Activated CD4-positive, alpha-beta T cell treated with anti-CD3 and anti-CD28 coated beads, Interleukin-2, Interleukin-6, amounts not matched to agents 100 ng/mL and 50 ng/mL, durations not matched to agents 16 hours and 8 hours (primary cell): ENCODE data around the gene RABGAP1L.
"Not testable (repeated sequence)": the region's sequence is repeated elsewhere in the genome, so short reads cannot be mapped to it uniquely, and the experiment has no call there.

Source experiments
- DNase-seq: peaks from one replicate; pipeline ENCODE4 v3.0.0-alpha.2; 2020

RABGAP1L gene

DNA sequence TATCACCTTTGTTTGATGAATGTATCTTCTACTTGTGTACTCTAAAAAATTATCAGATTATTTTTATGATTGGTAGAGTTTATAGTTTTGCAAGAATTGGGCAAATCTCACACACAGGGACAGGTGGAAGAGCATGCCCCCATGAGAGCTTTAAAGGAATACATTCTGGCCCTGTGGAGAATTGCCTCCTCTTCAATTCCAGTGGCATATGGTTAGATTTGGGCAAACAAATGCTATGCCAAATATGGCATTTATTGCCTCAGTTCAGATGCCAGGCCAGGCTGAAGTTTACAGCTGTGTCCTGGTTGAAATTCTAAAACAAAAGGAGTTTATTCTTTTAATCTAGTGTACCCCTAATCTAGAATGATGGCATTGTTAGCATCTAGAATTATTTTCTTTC lies 678.1 kb downstream of the RABGAP1L start:
- no peak for DNase-seq

DNA sequence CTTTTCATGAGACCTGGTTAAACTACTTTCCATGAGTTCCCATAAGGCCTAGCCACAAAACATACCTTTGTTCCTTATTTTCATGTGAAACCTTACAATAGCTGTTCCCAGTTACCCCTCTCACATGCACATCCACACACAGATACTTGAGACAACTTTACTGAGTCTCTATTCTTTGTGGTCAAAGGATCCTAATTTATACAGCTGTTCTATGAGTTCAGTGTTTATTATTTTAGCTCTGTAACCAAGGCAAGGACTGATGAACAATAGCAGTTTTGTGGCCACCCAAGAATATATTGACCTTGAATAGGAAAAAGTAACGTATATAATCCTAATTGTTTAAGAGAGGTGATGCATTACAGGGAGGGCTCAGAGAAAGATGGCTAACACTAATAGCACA lies 679.9 kb downstream of the RABGAP1L start:
- no peak for DNase-seq

DNA sequence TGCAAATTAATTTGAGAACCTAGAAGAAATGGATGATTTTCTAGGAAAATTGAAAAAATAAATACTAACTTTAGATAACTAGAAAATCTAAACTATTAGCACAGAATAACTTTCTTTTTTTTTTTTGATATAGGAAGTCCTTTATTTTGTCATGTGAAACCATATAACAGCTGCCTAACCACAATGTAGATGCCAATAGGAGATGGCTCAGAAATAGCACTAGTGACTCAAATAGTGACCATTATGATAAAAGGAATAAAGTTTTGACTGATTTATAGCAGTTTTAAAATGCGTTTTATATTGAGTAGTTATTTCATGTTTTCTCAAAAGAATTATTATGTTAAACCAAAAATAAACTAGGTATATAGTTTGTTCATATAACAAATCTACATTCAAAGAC lies 682.4 kb downstream of the RABGAP1L start:
- peak; percentile 20 for DNase-seq

DNA sequence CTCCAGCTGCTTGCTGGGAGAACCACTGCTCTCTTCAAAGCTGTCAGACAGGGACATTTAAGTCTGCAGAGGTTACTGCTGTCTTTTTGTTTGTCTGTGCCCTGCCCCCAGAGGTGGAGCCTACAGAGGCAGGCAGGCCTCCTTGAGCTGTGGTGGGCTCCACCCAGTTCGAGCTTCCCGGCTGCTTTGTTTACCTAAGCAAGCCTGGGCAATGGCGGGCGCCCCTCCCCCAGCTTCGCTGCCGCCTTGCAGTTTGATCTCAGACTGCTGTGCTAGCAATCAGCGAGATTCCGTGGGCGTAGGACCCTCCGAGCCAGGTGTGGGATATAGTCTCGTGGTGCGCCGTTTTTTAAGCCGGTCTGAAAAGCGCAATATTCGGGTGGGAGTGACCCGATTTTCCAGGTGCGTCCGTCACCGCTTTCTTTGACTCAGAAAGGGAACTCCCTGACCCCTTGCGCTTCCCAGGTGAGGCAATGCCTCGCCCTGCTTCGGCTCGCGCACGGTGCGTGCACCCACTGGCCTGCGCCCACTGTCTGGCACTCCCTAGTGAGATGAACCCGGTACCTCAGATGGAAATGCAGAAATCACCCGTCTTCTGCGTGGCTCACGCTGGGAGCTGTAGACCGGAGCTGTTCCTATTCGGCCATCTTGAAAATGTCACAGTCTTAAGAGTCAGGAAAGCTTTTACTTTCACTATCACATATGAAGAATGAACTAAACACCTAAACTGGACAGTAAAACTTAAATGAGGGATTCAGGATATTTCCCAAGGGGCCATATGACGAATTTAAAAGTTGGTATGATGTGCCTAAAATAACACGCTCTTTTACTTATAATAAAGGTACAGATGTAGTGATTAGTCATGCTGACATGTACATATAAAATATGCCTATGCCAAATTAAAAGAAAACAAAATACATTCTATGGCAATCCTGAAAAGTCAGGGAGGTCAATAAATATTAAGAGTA lies 689.6 kb downstream of the RABGAP1L start:
- DNase-seq = not testable (repeated sequence)

DNA sequence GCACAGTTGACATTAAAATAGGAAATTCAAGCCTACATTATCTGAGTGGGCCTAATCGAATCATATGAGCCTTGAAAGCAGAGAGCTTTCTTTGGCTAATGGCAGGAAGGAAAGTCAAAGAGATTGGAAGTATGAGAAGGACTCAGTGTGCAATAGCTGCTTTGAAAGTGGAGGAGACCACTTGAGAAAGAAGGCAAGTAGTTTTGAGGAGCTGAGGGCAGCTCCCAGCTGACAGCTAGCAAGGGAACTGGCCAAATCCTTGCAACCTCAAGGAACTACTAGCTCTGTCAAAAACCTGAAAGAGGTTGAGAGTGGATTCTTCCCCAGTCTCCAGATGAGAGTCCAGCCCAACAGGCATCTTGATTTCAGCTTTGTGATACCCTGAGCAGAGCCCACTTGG lies 691.4 kb downstream of the RABGAP1L start:
- DNase-seq = no peak

DNA sequence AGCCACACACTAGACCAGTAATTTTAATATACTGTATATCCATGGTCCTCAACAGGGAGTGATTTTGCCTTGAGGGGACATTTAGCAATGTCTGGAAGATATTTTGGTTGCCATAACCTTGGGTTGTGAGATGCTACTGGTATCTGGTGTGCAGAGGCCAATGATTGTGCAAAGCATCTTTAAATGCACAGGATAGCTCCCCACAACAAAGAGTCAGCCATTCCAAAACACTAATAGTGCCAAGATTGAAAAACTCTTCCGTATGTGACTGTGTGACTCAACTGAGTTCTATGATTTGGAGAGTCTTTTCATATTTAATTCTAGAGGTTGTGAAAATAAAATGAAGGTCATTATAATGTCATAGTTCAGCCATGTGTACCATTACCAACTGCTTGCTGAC lies 699.0 kb downstream of the RABGAP1L start:
- DNase-seq = no peak

DNA sequence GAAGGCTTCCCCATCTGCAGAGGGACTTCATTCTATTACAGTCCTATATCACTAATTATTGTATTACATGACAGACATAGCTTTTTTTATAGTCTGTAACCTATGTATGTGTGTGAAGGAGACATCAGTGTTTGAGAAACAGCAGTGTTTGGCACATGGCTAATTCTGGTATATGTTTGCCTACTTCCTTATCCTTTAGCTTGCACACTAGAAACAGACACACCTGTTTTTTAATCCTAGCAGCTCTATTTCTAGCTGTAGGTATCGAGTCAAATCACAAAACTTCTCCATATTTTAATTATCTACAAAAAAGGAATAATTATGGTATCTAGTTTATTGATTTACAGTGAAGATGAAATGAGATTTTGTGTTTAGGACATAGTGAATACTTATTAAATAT lies 711.0 kb downstream of the RABGAP1L start:
- no peak for DNase-seq

DNA sequence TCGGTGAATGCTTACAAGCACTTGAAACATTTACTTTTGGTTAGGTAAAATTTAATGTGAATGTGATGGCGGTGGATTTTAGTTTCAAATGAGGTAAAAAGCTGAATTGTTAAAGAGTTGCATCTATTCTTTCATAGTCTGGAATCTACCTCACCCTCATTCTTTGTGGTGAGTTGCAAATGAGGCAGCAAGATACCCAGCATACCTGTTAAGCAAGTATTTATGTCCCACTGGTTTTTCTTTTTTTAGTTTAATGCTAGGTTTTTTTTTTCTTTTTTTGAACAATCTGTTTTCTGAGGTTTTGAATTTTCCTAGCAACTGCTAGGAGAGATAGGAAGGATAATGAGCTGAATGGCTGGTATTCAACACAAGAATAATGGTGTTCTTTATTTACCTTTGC lies 712.6 kb downstream of the RABGAP1L start:
- DNase-seq = no peak

DNA sequence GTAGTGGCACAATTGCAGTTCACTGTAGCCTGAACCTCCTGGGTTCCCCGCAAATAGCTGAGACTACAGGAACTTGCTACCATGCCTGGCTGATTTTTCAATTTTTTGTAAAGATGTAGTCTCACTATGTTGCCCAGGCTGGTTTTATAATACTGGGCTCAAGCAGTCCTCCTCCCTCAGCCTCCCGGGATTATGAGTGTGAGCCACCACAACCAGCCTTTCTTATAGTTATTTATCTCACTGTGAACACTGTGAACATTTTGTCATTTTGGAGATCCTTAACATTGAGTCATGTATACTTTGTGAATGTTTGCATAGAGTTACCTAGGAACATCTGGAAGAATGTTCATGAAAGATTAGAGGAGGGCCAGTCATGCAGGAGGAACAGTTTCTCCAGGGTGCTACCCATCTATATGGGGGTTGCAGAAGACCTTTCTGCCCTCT lies 713.3 kb downstream of the RABGAP1L start:
- no peak for DNase-seq

DNA sequence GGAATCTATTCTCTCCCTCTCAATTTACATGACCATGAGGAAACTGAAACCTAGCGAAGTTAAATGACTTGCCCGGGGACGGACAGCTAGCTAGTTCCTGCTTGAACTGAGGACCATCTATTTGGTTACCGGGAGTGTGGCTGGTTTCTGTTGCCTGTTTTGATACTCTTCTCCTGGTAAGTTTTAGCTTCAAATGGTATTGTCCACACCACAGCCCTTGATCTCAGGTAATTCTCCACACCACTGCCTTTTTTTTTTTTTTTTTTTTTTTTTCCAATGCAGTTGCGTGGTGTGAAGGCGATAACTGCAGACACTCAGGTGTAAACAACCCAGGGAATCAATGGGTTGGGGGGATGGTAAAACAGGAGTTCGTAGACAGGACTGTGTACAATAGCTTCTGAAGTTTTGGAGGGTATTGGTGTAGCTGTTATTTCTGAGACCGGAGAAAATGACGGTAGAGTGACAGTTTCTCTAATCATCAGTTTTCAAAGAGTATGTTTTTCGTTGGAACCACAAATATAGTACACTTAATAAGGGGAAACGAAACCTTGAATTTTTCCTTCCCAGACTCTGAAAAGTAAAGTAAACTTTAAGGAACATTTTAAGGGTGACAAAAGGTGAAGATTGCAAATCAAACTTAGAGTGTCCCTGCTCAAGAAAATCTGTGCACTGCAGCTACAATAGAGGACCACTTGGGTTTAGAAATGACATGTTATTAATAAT lies 715.2 kb downstream of the RABGAP1L start:
- peak; percentile 2 for DNase-seq

DNA sequence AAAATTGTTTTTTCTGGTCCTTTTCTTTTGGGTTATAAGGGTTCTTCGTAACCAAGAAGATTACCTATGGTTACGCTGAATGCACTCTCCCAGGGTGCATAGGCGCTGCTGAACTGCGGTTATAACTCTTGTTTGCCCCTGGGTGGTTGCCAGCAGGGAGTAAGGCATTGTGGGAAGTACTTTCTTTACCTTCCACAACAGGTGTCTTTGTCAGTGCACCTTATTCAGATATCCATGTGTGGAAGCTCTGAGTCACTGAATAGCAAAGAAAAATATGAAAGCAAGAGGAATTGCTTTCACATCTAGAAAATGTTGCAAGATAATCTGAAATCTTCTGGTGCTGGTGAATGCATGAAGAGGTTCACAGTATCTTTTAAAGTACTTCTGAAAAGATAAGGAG lies 716.0 kb downstream of the RABGAP1L start:
- no peak for DNase-seq

DNA sequence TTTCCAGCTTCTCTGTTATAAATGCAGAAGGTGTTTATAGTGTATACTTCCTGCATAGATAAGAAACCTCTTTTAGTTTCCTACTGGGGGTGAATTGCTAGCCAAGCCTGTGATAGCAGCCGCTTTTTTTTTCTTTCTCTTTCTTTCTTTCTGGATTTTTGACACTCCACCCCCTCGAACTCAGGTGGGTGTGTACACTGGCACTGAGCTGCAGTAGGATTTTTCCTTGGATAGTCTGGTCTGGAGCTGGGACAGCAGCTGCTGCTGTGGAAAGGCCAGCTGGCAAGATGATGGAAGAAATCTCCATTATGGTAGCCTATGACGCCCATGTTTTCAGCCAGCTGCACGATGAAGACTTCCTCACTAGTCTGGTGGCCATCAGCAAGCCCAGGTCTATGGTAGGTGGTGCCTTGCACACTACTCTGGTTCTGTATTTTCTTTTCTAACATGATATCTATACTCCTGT lies 717.9 kb downstream of the RABGAP1L start:
- no peak for DNase-seq

DNA sequence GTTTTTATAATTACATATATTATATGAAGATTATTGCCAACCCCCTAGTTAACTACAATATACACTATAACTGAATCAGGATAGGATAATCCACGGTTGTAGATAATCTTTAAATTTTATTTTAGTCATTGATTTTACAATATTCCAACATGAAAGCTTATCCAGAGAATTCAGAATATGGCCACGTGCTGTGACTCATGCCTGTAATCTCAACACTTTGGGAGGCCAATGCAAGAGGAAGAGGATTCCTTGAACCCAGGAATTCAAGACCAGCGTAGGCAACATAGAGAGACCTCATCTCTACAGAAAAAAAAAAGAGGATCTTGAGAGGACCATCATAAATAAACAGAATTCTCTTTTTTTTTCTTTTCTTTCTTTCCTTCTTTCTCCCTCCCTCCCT lies 720.9 kb downstream of the RABGAP1L start:
- no peak for DNase-seq

DNA sequence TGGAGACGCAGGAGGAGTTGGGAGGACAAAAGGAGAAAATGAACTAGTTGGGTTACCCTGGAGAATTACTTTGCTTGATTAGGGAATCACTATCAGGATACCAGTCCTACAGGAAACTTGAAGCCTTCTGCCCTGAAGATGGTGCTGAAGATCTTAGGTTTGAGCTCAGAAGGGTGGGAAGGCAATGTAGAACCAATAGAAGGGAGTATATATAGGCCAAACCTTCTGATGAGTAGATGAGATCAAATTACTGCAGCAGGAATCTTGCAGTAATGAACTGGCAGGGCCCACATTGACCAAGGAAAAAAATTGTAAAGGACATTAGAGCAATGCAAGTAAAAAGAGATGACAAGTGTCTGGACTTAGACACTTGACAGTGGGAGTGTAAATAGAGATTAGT lies 724.1 kb downstream of the RABGAP1L start:
- peak; percentile 3 for DNase-seq

DNA sequence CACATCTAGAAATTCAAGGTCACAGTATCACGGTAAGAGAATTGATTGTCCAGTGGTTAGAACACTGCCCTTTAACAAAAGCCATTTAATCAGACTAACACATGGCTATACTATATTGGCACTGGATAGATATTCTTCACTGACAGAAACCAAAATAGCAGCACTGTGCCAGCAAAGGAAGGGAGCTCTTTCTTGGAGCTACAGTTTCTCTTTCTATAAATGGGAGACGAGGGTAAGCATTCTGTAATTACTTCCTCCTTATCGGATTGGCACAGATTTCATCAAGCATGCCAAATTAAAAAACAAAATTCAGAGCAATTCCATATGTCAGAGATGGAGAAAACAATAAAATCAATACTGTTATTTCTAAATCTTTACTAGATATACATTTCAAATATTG lies 724.7 kb downstream of the RABGAP1L start:
- DNase-seq = no peak

DNA sequence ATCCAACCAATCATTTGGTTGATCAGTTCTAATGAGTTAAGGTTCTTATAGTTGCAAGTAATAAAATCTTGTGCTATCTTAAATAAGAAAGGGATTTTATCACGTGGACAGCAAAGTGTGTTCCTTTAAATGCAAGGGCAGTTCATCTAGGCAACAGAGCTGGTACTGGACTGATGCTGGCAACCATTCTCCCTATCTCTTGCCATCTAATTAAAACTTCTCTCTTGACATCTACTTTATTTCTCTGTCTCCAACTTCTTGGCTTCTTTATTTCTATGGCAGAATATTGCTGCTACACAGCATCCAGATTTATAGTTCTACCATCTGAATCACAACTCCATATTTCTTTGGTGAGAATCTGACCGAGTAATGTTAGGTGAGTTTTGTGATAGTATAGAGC lies 725.2 kb downstream of the RABGAP1L start:
- no peak for DNase-seq

DNA sequence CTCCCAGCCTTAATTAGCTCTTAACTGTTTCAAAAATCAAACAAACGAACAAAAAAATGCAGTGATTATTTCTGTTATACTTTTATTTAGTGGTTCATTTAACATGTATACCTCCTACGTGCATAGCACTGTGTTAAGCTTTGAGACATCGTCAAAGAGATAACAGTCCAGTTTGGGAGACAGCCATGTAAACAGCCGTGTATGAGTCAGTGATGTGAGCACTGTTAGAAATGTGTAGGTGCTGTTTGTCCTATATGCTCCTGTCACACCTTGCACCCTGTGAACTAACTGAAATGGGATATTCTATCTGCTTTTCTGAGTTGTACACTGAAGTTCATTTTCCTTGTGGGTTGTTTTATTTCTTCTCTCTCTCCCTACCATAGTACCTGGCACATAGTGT lies 730.7 kb downstream of the RABGAP1L start:
- no peak for DNase-seq

DNA sequence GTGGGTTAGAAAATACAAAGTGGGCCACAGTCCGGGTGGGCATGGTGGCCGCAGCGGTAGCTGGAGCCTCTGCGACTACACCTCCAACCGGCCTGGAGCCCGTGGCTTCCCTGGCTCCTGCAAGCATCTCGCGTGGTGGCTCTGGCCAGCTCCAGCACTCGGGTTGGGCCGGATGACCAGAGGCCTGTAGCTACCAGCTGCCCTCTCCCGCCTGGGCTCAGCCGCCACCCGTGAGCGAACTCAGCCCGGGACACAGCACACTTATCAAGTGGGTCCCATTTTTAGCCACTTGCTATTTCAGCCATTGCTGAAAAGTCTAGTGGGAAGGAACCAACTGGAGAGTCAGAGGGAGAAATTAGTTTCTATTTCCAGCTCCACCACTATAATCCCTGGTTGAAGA lies 732.7 kb downstream of the RABGAP1L start:
- no peak for DNase-seq

DNA sequence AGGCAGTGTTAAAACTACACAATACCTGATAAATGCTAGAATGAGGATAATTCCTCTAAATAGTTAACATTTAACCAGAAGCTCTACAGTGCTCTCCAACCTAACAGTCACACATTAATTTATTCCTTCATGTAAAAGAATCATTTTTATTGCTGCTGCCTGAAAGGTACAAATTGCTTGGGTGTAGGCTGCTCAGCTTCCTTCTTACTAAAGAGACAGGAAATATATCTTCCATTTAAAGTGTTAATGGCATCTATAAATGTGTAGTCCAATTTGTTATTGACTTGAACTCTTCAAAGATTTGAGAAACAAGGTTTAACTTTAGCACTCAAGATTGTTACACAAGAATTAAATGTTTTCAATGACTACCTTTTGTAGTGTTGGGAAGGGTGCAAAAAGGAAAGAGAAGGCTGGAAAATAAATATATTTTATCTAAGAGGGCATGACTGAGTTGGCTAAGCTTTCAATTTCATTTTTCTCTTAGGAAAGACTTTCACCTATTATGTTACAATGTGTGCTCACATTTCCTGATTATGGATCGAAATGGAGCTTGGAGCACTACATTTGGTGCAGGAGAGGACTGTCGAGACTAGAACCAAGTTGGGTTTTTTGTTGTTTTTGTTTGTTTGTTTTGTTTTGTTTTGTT lies 734.9 kb downstream of the RABGAP1L start:
- DNase-seq = no peak

DNA sequence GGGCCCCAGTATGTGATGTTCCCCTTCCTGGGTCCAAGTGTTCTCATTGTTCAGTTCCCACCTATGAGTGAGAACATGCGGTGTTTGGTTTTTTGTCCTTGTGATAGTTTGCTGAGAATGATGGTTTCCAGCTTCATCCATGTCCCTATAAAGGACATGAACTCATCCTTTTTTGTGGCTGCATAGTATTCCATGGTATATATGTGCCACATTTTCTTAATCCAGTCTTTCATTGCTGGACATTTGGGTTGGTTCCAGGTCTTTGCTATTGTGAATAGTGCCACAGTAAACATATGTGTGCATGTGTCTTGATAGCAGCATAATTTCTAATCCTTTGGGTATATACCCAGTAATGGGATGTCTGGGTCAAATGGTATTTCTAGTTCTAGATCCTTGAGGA lies 736.3 kb downstream of the RABGAP1L start:
- not testable (repeated sequence) for DNase-seq

DNA sequence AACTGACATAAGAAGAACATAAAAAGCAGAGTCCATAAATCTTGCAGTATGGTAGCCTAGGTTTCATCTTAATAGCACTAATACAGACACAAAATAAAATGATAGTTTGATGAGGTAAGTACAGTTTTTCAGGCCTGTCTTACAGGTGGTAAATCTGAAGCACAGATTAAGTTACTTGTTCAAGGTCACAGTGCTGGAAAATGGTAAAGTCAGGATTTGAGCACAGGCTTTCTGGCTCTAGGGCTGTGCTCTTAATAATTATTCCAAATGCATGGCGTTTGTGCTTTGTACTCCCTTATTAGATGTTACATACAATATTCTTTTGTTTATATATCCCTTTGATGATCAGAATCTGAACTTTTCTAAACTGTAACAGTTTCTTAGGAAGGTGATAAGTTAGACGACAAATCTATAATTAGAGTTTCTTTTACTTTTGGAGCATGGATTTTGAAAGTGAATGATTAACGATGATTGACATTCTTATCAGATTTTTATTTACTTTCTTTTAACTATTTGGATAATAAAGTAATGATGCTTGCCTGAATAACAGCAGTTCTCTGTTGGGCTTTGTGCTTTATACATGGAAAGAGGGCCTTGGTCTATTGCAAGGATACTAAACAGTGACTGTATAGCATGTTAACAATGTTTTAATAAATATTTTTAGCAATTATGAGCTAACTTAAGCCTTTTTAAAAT lies 738.9 kb downstream of the RABGAP1L start:
- no peak for DNase-seq

DNA sequence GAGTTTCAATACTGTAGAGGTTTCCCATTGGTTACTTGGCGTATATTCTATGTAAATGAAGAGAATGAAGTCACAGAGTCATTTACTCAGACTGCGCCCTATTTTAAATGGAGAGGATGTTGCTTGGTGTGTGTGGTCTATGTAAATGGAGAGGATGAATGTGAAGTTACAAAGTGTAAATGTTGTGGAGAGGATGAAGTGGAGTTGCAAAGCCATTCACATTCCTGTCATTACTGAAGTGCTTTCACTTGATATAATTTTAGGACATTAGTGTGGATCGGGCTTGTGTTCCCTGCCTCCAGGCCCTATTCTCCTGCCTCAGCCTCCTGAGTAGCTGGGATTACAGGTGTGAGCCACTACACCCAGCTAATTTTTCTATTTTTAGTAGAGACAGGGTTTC lies 741.0 kb downstream of the RABGAP1L start:
- no peak for DNase-seq
